Stomach (tissue), 9 donors: Measurements from ENCODE around the gene P2RX1. TPM values are rescaled to one million over a fixed set of nuclear protein-coding genes. Genes with fewer than 3 reads are reported as not detected.

Experiments
- DNase-seq, 2 donors: peaks; one replicate each; pipeline versions ENCODE4 v3.0.0 to v3.0.0-alpha.2; 2013 to 2019
- H3K27ac ChIP-seq, 5 donors: fragments of 200-600 bp in 4 of 5; sonication (generic) in 4 of 5; one replicate each; pipeline ENCODE4 v1.5.1; 2013 to 2019; ENCODE audit warnings: mild to moderate bottlenecking in 1 of 5, moderate library complexity in 1 of 5
- H3K27me3 ChIP-seq, 3 donors: fragments of 200-600 bp; sonication (generic); one replicate each; pipeline ENCODE4 v1.5.1; 2017 to 2019; ENCODE audit warnings: mixed run types in 1 of 3
- H3K36me3 ChIP-seq, 4 donors: fragments of 200-600 bp; sonication (generic); 1 replicate in 3 of 4; 2 replicates in 1 of 4; pipeline ENCODE4 v1.5.1; 2016 to 2019
- H3K4me1 ChIP-seq, 4 donors: fragments of 200-600 bp; sonication (generic); one replicate each; pipeline ENCODE4 v1.5.1; 2016 to 2019
- H3K4me3 ChIP-seq, 4 donors: fragments of 200-600 bp; sonication (generic) in 3 of 4; one replicate each; pipeline ENCODE4 v1.5.1; 2016 to 2019; ENCODE audit warnings: mild to moderate bottlenecking in 1 of 4
- H3K9me3 ChIP-seq, 4 donors: fragments of 200-600 bp; sonication (generic); one replicate each; pipeline ENCODE4 v1.5.1; 2016 to 2019
- CTCF ChIP-seq, 7 experiments: fragments of 450-650 bp in 4 of 7; fragments of 200-600 bp in 3 of 7; sonication (generic) in 3 of 7; IDR thresholded peaks; one replicate each; pipeline ENCODE4 v1.5.1; 2016 to 2019; ENCODE audit warnings: antibody characterized with exemption in 7 of 7, control low read depth in 2 of 7, mild to moderate bottlenecking in 1 of 7
- EP300 ChIP-seq: sonication (generic); formaldehyde crosslinking; IDR thresholded peaks from one replicate; pipeline ENCODE4 v1.6.1; 2017; ENCODE audit warnings: antibody characterized with exemption
- POLR2A ChIP-seq, 4 donors: fragments of 450-650 bp; IDR thresholded peaks; one replicate each; pipeline ENCODE4 v1.6.1; 2016; ENCODE audit warnings: antibody characterized with exemption in 4 of 4, control low read depth in 2 of 4, mild to moderate bottlenecking in 1 of 4, moderate library complexity in 1 of 4
- POLR2AphosphoS5 ChIP-seq, 3 donors: sonication (generic); formaldehyde crosslinking; IDR thresholded peaks; one replicate each; pipeline ENCODE4 v1.6.1; 2016; ENCODE audit warnings: antibody characterized with exemption in 3 of 3
- WGBS, 5 donors: extraction: QIAGEN DNeasy Blood & Tissue Kit in 3 of 5; methylation state at CpG; one replicate each; pipeline versions ENCODE4 v1.1.5 to v1.1.7; 2013 to 2018; 5-methylcytosine and 5-hydroxymethylcytosine counted together
- intact Hi-C: fragments of 100-400 bp; cut with DNase I; formaldehyde crosslinking; loops from one replicate; pipeline ENCODE4 v1.15.1; 2023; ENCODE audit warnings: low total_unique reads
- polyA plus RNA-seq, 3 donors: library from polyadenylated mRNA; stranded (reverse); fragments of 200-250 nt; gene quantifications; one replicate each; pipeline ENCODE4 v1.2.3, GENCODE V29; 2013
- total RNA-seq, 5 donors: library from RNA; depleted of rRNA; stranded (reverse); fragments of >200 nt; gene quantifications; one replicate each; pipeline versions ENCODE4 v1.1.0 to v1.2.3, GENCODE V29; 2014 to 2016
- donor health status: healthy with polysubstance abuse.
- donor health status: Bipolar disorder and iron deficiency.
- donor health status: healthy.

Gene P2RX1
- total and polyA plus RNA-seq, 8 donors = 0.75 to 13.4 (median 3.0) TPM

- Histone ChIP-seq H3K4me1 (peaks cover 78 to 91% (median 88%) of the 10 kb centered on the region in 4 donors), H3K27me3 (no peaks in the 10 kb centered on the region), H3K36me3 (no peaks in the 10 kb centered on the region), H3K27ac (peak overlapping the region; percentile 8 to 88 (median 82)), H3K9me3 (no peaks in the 10 kb centered on the region), H3K4me3 (peak overlapping the region; percentile 67 to 92 (median 70))
- TF ChIP-seq POLR2AphosphoS5 (IDR thresholded peaks at IDR 0.05) = no peak
- no peak for TF ChIP-seq EP300
- TF ChIP-seq CTCF (IDR thresholded peaks at IDR 0.05) = no peak
- TF ChIP-seq POLR2A (IDR thresholded peaks at IDR 0.05) = no peak
- no peak for DNase-seq
- 38 to 55% (median 43%) methylated on average over 10 to 12 of the region's 12 CpGs for WGBS, 5 donors
- intact Hi-C loops = no loop called here
Observed at GRCh38 chr17:3891626-3892094, 24.6 kb downstream of the P2RX1 start.

GRCh38 chr17:3890878-3891219 is 25.4 kb downstream of the P2RX1 start:
- Histone ChIP-seq H3K27me3 (no peaks in the 10 kb centered on the region), H3K4me3 (no peak overlapping the region), H3K4me1 (peaks cover 78 to 95% (median 83%) of the 10 kb centered on the region in 4 donors), H3K9me3 (no peaks in the 10 kb centered on the region), H3K36me3 (no peaks in the 10 kb centered on the region), H3K27ac (peak overlapping the region in 4 of 5 donors; percentile 83 to 93 (median 88))
- 49 to 76% (median 72%) methylated on average over 4 of the region's 4 CpGs for WGBS, 5 donors
- DNase-seq = no peak
- TF ChIP-seq CTCF (IDR thresholded peaks at IDR 0.05) (no peak), POLR2A (IDR thresholded peaks at IDR 0.05) (no peak), POLR2AphosphoS5 (IDR thresholded peaks at IDR 0.05) (no peak), EP300 (no peak)
- intact Hi-C loops = no loop called here

GRCh38 chr17:3890082-3890877 is 26.0 kb downstream of the P2RX1 start:
- peaks cover 74 to 95% (median 79%) of the 10 kb centered on the region in 4 donors for H3K4me1 ChIP-seq
- no peak for TF ChIP-seq POLR2AphosphoS5 (IDR thresholded peaks at IDR 0.05)
- TF ChIP-seq EP300 = no peak
- TF ChIP-seq CTCF (IDR thresholded peaks at IDR 0.05) = no peak
- H3K9me3 ChIP-seq = no peaks in the 10 kb centered on the region
- no peak overlapping the region for H3K4me3 ChIP-seq
- H3K36me3 ChIP-seq = peaks cover 0 to 3% (median 1%) of the 10 kb centered on the region in 4 donors
- H3K27me3 ChIP-seq = no peaks in the 10 kb centered on the region
- H3K27ac ChIP-seq = peak overlapping the region; percentile 2 to 93 (median 87)
- DNase-seq = peak; percentile 41 to 78
- intact Hi-C loops = no loop called here
- 66 to 79% (median 74%) methylated on average over 9 to 22 of the region's 22 CpGs for WGBS, 5 donors

- WGBS, 5 donors = 81 to 91% (median 88%) methylated on average over 16 to 17 of the region's 17 CpGs
- Histone ChIP-seq H3K27me3 (no peaks in the 10 kb centered on the region), H3K27ac (peak overlapping the region; percentile 73 to 93 (median 87)), H3K9me3 (no peaks in the 10 kb centered on the region), H3K4me1 (peaks cover 67 to 88% (median 72%) of the 10 kb centered on the region in 4 donors), H3K4me3 (no peak overlapping the region), H3K36me3 (peaks cover 0 to 11% (median 10%) of the 10 kb centered on the region in 4 donors)
- TF ChIP-seq EP300 (no peak), POLR2AphosphoS5 (IDR thresholded peaks at IDR 0.05) (no peak), CTCF (IDR thresholded peaks at IDR 0.05) (no peak), POLR2A (IDR thresholded peaks at IDR 0.05) (no peak)
- no peak for DNase-seq
- intact Hi-C loops = no loop called here
Observed at GRCh38 chr17:3889325-3890012, 26.8 kb downstream of the P2RX1 start.
